Measurements from ENCODE around the gene RETN.

RETN gene

GRCh38 chr19:7706188-7706954 lies 37.5 kb downstream of the RETN start:
- H3K4me3 ChIP-seq (ENCODE audit: severe bottlenecking) = no peak overlapping the region
- no peaks in the 10 kb centered on the region for H3K27me3 ChIP-seq (ENCODE audit: insufficient read depth, poor library complexity, severe bottlenecking)
- no peak for ATAC-seq (ENCODE audit: low read depth)
- H3K27ac ChIP-seq (ENCODE audit: poor library complexity, severe bottlenecking) = no peak overlapping the region
- no peaks in the 10 kb centered on the region for H3K4me1 ChIP-seq (ENCODE audit: insufficient read depth, poor library complexity, severe bottlenecking)
- H3K36me3 ChIP-seq (ENCODE audit: low read depth) = no peaks in the 10 kb centered on the region
- TF ChIP-seq, protein P1, sequence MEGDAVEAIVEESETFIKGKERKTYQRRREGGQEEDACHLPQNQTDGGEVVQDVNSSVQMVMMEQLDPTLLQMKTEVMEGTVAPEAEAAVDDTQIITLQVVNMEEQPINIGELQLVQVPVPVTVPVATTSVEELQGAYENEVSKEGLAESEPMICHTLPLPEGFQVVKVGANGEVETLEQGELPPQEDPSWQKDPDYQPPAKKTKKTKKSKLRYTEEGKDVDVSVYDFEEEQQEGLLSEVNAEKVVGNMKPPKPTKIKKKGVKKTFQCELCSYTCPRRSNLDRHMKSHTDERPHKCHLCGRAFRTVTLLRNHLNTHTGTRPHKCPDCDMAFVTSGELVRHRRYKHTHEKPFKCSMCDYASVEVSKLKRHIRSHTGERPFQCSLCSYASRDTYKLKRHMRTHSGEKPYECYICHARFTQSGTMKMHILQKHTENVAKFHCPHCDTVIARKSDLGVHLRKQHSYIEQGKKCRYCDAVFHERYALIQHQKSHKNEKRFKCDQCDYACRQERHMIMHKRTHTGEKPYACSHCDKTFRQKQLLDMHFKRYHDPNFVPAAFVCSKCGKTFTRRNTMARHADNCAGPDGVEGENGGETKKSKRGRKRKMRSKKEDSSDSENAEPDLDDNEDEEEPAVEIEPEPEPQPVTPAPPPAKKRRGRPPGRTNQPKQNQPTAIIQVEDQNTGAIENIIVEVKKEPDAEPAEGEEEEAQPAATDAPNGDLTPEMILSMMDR (IDR thresholded peaks at IDR 0.05; ENCODE audit: poor library complexity, severe bottlenecking) = no peak
- DNase-seq (ENCODE audit: low spot score) = no peak
- no peaks in the 10 kb centered on the region for H3K9me3 ChIP-seq (ENCODE audit: severe bottlenecking)

DNA sequence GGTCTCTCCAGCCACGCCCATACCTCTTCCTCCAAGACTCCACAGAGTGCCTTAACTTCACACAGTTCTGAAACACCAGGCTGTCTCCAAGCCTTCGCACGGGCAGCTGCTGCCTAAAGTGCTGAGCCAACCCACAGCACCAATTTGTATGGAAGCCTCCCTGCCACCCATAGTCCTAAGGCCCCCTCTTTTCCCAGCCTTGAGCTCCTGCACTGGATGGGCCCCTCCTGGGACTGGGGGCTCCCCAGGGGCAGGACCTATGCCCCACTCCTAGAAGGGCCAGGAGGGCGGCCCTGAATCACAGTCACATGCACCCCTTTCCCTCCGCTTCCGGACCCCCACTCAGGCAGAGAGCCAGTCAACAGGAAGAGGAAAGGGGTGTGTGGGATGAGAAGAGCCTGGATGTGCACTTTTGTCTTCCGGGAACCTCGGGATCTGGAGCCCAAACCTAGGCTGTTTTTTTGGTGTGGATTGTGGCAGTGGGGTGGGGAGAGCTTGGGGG lies 38.2 kb downstream of the RETN start:
- no peak overlapping the region for H3K27ac ChIP-seq (ENCODE audit: poor library complexity, severe bottlenecking)
- TF ChIP-seq, protein P1 (IDR thresholded peaks at IDR 0.05; ENCODE audit: poor library complexity, severe bottlenecking) = no peak
- H3K4me3 ChIP-seq (ENCODE audit: severe bottlenecking) = no peak overlapping the region
- H3K36me3 ChIP-seq (ENCODE audit: low read depth) = no peaks in the 10 kb centered on the region
- no peaks in the 10 kb centered on the region for H3K4me1 ChIP-seq (ENCODE audit: insufficient read depth, poor library complexity, severe bottlenecking)
- DNase-seq (ENCODE audit: low spot score) (no peak), ATAC-seq (ENCODE audit: low read depth) (no peak)
- no peaks in the 10 kb centered on the region for H3K27me3 ChIP-seq (ENCODE audit: insufficient read depth, poor library complexity, severe bottlenecking)
- H3K9me3 ChIP-seq (ENCODE audit: severe bottlenecking) = no peaks in the 10 kb centered on the region

DNA sequence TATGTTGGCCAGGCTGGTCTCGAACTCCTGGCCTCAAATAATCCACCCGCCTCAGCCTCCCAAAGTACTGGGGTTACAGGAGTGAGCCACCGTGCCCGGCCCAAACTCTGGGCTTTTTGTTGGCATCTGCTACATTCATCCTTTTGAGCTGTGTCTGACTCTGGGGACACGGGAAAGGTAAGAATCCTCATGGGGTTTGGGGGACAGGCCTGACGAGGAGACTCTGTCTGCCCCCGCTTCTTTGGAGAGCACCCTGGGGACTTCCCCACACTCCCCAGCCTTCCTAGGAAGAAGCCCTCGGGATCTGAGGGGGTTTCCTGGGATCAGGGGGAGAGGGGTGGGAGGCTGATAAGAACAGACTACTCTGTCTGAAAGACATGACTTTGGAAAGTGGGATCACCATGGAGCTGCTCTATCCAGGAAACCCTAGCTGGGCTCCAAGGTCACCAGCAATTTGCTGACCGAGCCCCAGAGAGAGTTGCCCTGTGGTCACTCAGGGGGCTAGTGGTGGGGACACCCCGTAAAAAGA lies 41.1 kb downstream of the RETN start:
- ATAC-seq (ENCODE audit: low read depth) (no peak), DNase-seq (ENCODE audit: low spot score) (no peak)
- Histone ChIP-seq H3K4me1 (ENCODE audit: insufficient read depth, poor library complexity, severe bottlenecking) (no peaks in the 10 kb centered on the region), H3K4me3 (ENCODE audit: severe bottlenecking) (no peak overlapping the region), H3K9me3 (ENCODE audit: severe bottlenecking) (no peaks in the 10 kb centered on the region), H3K36me3 (ENCODE audit: low read depth) (no peaks in the 10 kb centered on the region), H3K27ac (ENCODE audit: poor library complexity, severe bottlenecking) (no peak overlapping the region), H3K27me3 (ENCODE audit: insufficient read depth, poor library complexity, severe bottlenecking) (no peaks in the 10 kb centered on the region)
- TF ChIP-seq, protein P1 (IDR thresholded peaks at IDR 0.05; ENCODE audit: poor library complexity, severe bottlenecking) = no peak

- H3K27ac ChIP-seq (ENCODE audit: poor library complexity, severe bottlenecking) = no peak overlapping the region
- ATAC-seq (ENCODE audit: low read depth) (no peak), DNase-seq (ENCODE audit: low spot score) (no peak)
- no peaks in the 10 kb centered on the region for H3K4me1 ChIP-seq (ENCODE audit: insufficient read depth, poor library complexity, severe bottlenecking)
- no peaks in the 10 kb centered on the region for H3K27me3 ChIP-seq (ENCODE audit: insufficient read depth, poor library complexity, severe bottlenecking)
- no peaks in the 10 kb centered on the region for H3K9me3 ChIP-seq (ENCODE audit: severe bottlenecking)
- TF ChIP-seq, protein P1 (IDR thresholded peaks at IDR 0.05; ENCODE audit: poor library complexity, severe bottlenecking) = no peak
- H3K4me3 ChIP-seq (ENCODE audit: severe bottlenecking) = no peak overlapping the region
- no peaks in the 10 kb centered on the region for H3K36me3 ChIP-seq (ENCODE audit: low read depth)
Measured at GRCh38 chr19:7710616-7711015, 41.8 kb downstream of the RETN start.

GRCh38 chr19:7715671-7716070 lies 46.8 kb downstream of the RETN start:
- TF ChIP-seq, protein P1 (IDR thresholded peaks at IDR 0.05; ENCODE audit: poor library complexity, severe bottlenecking) = no peak
- H3K27ac ChIP-seq (ENCODE audit: poor library complexity, severe bottlenecking) = no peak overlapping the region
- ATAC-seq (ENCODE audit: low read depth) = no peak

More at GRCh38 chr19:7715671-7716070, 46.8 kb downstream of the RETN start:
- no peak for DNase-seq (ENCODE audit: low spot score)
- H3K4me1 ChIP-seq (ENCODE audit: insufficient read depth, poor library complexity, severe bottlenecking) = no peaks in the 10 kb centered on the region
- H3K36me3 ChIP-seq (ENCODE audit: low read depth) = no peaks in the 10 kb centered on the region
- no peaks in the 10 kb centered on the region for H3K9me3 ChIP-seq (ENCODE audit: severe bottlenecking)
- no peak overlapping the region for H3K4me3 ChIP-seq (ENCODE audit: severe bottlenecking)
- no peaks in the 10 kb centered on the region for H3K27me3 ChIP-seq (ENCODE audit: insufficient read depth, poor library complexity, severe bottlenecking)
